GM23248 (cell line): ENCODE data around the gene GALNT5. TPM values are rescaled to one million over a fixed set of nuclear protein-coding genes. Genes with fewer than 3 reads are reported as not detected.

Source experiments
- DNase-seq: peaks from one replicate; pipeline ENCODE4 v3.0.0-alpha.2; 2015
- H2AFZ ChIP-seq: fragments of 200-600 bp; sonication (generic); 2 replicates; pipeline ENCODE4 v1.6.1; 2016; ENCODE audit warnings: antibody characterized with exemption
- H3F3A ChIP-seq: fragments of 200-600 bp; sonication (generic); 2 replicates; pipeline ENCODE4 v1.6.1; 2016; ENCODE audit warnings: mild to moderate bottlenecking, antibody characterized with exemption, mixed run types; ENCODE audit not compliant: insufficient read depth
- H3K27ac ChIP-seq: fragments of 200-600 bp; sonication (generic); 2 replicates; pipeline ENCODE4 v1.5.1; 2016; ENCODE audit warnings: mild to moderate bottlenecking
- H3K27me3 ChIP-seq: fragments of 200-600 bp; sonication (generic); replicated peaks from 2 replicates; pipeline ENCODE4 v1.6.1; 2016; ENCODE audit warnings: mild to moderate bottlenecking; ENCODE audit not compliant: insufficient read depth
- H3K36me3 ChIP-seq: fragments of 200-600 bp; sonication (generic); 2 replicates; pipeline ENCODE4 v1.6.1; 2016; ENCODE audit warnings: low read depth, mild to moderate bottlenecking
- H3K4me1 ChIP-seq: fragments of 200-600 bp; sonication (generic); 2 replicates; pipeline ENCODE4 v1.6.1; 2016; ENCODE audit warnings: mild to moderate bottlenecking; ENCODE audit not compliant: insufficient read depth
- H3K4me2 ChIP-seq: fragments of 200-600 bp; sonication (generic); one replicate; pipeline ENCODE4 v1.6.1; 2016; ENCODE audit warnings: mild to moderate bottlenecking; ENCODE audit not compliant: unreplicated experiment
- H3K4me3 ChIP-seq: fragments of 200-600 bp; sonication (generic); 2 replicates; pipeline ENCODE4 v1.5.1; 2016; ENCODE audit warnings: mild to moderate bottlenecking
- H3K79me2 ChIP-seq: fragments of 200-600 bp; sonication (generic); 2 replicates; pipeline ENCODE4 v1.6.1; 2016; ENCODE audit warnings: mild to moderate bottlenecking; ENCODE audit not compliant: insufficient read depth
- H3K9ac ChIP-seq: fragments of 200-600 bp; sonication (generic); 2 replicates; pipeline ENCODE4 v1.6.1; 2016; ENCODE audit warnings: mild to moderate bottlenecking
- H3K9me2 ChIP-seq: fragments of 200-600 bp; sonication (generic); 2 replicates; pipeline ENCODE4 v1.6.1; 2016; ENCODE audit warnings: mixed run types, mild to moderate bottlenecking, moderate library complexity; ENCODE audit not compliant: insufficient read depth
- H3K9me3 ChIP-seq: fragments of 200-600 bp; sonication (generic); one replicate; pipeline ENCODE4 v1.6.1; 2017; ENCODE audit warnings: low read depth
- H4K20me1 ChIP-seq: fragments of 200-600 bp; sonication (generic); 2 replicates; pipeline ENCODE4 v1.6.0; 2016; ENCODE audit not compliant: insufficient read depth
- EZH2 ChIP-seq: fragments of 200-600 bp; sonication (generic); IDR thresholded peaks from 2 replicates; pipeline ENCODE4 v1.6.1; 2018; ENCODE audit warnings: antibody characterized with exemption, mild to moderate bottlenecking; ENCODE audit not compliant: insufficient read depth, poor library complexity, severe bottlenecking
- EZH2phosphoT487 ChIP-seq: fragments of 200-600 bp; sonication (generic); IDR thresholded peaks from 2 replicates; pipeline ENCODE4 v1.6.1; 2018; ENCODE audit warnings: antibody characterized with exemption, moderate library complexity, mild to moderate bottlenecking, low read depth; ENCODE audit not compliant: insufficient read depth
- WGBS, 2 experiments: methylation state at CpG; one replicate each; pipeline ENCODE4 v1.1.6; 2015 to 2017; ENCODE audit warnings: low lambda C conversion rate in 2 of 2, low coverage in 1 of 2; ENCODE audit errors: missing lambda C conversion rate in 2 of 2; 5-methylcytosine and 5-hydroxymethylcytosine counted together
- in situ Hi-C: fragments of 300-500 bp; cut with MboI; formaldehyde crosslinking; loops from 2 replicates; pipeline ENCODE4 v1.15.0; 2020
- polyA plus RNA-seq: library from polyadenylated mRNA; unstranded; fragments of >200 nt; fragmentation: Nextera tagmentation; extraction: Ambion mirVana; gene quantifications from 2 replicates; pipeline ENCODE4 v1.2.1, GENCODE V29; 2016
- total RNA-seq: library from RNA; depleted of rRNA; stranded (reverse); fragments of >200 nt; shearing (Covaris generic); gene quantifications from 2 replicates; pipeline ENCODE4 v1.2.3, GENCODE V29; 2014; rRNA removed

GALNT5 gene
- total and polyA plus RNA-seq, 2 experiments from 2014 or later, result 83.5 to 114 TPM

DNA sequence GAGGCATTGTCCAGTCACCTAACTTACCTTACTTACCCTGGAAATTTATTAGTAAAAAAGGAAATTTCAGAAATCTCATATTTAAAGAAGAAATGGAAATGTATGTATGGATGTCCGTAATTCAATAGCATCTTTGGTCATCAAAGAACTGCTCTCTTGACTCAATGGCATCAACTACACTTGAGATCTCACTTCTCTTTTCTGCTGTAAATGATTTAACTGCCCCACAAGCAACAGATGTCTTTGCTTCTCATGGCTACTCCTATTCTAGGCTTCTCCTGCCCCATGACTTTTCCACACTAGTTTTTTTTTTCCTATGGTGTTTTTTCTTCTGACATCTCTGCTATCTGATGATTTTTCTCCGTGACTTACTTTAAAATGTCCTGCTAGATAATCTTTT lies 102.1 kb downstream of the GALNT5 start:
- no peak overlapping the region for H3K4me3 ChIP-seq
- H3K27ac ChIP-seq, result no peak overlapping the region
- in situ Hi-C loops, result no loop called here
- 54 to 62% methylated on average over 2 of the region's 2 CpGs for WGBS, 2 experiments
- no peaks in the 10 kb centered on the region for H3K36me3 ChIP-seq
- no peaks in the 10 kb centered on the region for H3K27me3 ChIP-seq
- H3K9me3 ChIP-seq, result no peaks in the 10 kb centered on the region
- no peaks in the 10 kb centered on the region for H3F3A ChIP-seq
- DNase-seq, result no peak
- H2AFZ ChIP-seq, result no peak overlapping the region
- peaks cover 29% of the 10 kb centered on the region for H3K4me1 ChIP-seq
- peaks cover 2% of the 10 kb centered on the region; the same call in 1 of the 2 replicates for H3K9me2 ChIP-seq
- no peaks in the 10 kb centered on the region for H4K20me1 ChIP-seq
- H3K4me2 ChIP-seq, result no peak overlapping the region
- no peaks in the 10 kb centered on the region for H3K79me2 ChIP-seq
- H3K9ac ChIP-seq, result no peak overlapping the region
- TF ChIP-seq EZH2 (no peak), EZH2phosphoT487 (no peak)

DNA sequence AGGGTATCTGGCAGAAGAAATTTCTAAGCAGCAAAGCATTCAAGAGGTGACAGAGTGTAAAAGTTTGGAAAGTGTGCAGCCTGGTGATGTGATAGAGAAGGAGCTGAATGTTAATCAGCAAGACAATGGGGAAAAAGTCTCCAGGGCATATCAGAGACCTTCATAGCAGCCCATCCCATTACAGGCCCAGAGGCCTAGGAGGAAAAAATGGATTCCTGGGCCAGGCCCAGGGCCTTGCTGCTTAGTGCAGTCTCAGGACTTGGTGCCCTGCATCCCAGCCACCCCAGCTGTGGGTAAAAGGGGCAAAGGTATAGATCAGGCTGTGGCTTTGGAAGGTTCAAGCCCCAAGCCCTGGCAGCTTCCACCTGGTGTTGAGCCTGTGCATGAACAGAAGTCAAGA lies 104.0 kb downstream of the GALNT5 start:
- no peaks in the 10 kb centered on the region for H3K36me3 ChIP-seq
- no peak overlapping the region for H3K4me3 ChIP-seq
- H3K4me1 ChIP-seq, result peaks cover 22% of the 10 kb centered on the region
- no peaks in the 10 kb centered on the region for H3K79me2 ChIP-seq
- DNase-seq, result no peak
- no peak for TF ChIP-seq EZH2
- TF ChIP-seq EZH2phosphoT487, result no peak
- peaks cover 2% of the 10 kb centered on the region; the same call in 1 of the 2 replicates for H3K9me2 ChIP-seq
- in situ Hi-C loops, result no loop called here
- H4K20me1 ChIP-seq, result no peaks in the 10 kb centered on the region
- no peaks in the 10 kb centered on the region for H3K9me3 ChIP-seq
- H3K4me2 ChIP-seq, result no peak overlapping the region
- no peak overlapping the region for H3K27ac ChIP-seq
- no peaks in the 10 kb centered on the region for H3K27me3 ChIP-seq
- no peaks in the 10 kb centered on the region for H3F3A ChIP-seq
- no peak overlapping the region for H2AFZ ChIP-seq
- H3K9ac ChIP-seq, result no peak overlapping the region

DNA sequence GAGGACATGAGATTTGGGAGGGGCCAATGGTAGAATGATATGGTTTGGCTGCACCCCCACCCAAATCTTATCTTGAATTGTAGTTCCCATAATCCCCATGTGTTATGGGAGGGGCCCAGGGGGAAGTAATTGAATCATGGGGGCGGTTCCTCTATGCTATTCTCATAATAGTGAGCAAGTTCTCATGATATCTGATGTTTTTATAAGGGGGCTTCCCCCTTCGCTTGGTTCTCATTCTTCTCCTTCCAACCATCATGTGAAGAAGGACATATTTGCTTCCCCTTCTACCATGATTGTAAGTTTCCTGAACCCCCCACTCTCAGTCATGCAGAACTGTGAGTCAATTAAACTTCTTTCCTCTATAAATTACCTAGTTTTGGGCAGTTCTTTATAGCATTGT lies 105.1 kb downstream of the GALNT5 start:
- no peaks in the 10 kb centered on the region for H3K36me3 ChIP-seq
- in situ Hi-C loops, result no loop called here
- no peaks in the 10 kb centered on the region for H4K20me1 ChIP-seq
- H3K9ac ChIP-seq, result no peak overlapping the region
- no peak overlapping the region for H3K4me2 ChIP-seq
- no peak for TF ChIP-seq EZH2phosphoT487
- TF ChIP-seq EZH2, result no peak
- H3K4me3 ChIP-seq, result no peak overlapping the region
- H3F3A ChIP-seq, result no peaks in the 10 kb centered on the region
- H3K27ac ChIP-seq, result no peak overlapping the region
- no peaks in the 10 kb centered on the region for H3K9me3 ChIP-seq
- H3K9me2 ChIP-seq, result peaks cover 2% of the 10 kb centered on the region; the same call in 1 of the 2 replicates
- H3K4me1 ChIP-seq, result peaks cover 22% of the 10 kb centered on the region
- DNase-seq, result no peak
- no peaks in the 10 kb centered on the region for H3K79me2 ChIP-seq
- no peaks in the 10 kb centered on the region for H3K27me3 ChIP-seq
- no peak overlapping the region for H2AFZ ChIP-seq
- 46 to 61% methylated on average over 2 of the region's 2 CpGs for WGBS, 2 experiments

DNA sequence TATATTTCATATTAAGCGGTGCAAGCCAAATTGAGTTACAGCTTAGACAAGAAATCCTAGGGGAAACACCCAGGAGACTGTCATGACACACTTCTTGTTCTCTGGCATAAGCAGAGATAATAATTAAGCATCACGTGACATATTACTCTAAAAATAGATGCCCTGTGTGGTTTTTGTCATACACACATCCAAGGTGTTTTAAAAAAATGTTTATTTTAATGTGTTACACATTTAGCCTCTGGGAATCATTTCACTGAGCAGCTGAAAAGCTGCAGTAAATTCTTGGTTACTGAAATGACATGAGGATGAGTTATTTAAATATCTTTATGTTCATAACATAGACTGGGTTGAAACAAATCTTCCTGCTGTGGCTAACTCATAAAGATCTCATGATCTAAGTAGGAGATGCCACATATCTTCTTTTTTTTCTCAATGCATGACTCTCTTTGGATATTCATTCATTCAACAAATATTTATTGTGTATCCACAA lies 106.2 kb downstream of the GALNT5 start:
- Histone ChIP-seq H4K20me1 (no peaks in the 10 kb centered on the region), H3K27me3 (no peaks in the 10 kb centered on the region), H3K9me2 (peaks cover 2% of the 10 kb centered on the region; the same call in 1 of the 2 replicates), H3K9me3 (no peaks in the 10 kb centered on the region), H3K4me2 (peak overlapping the region; percentile 13), H3F3A (no peaks in the 10 kb centered on the region), H3K27ac (peak overlapping the region; percentile 17; the same call in 1 of the 2 replicates), H3K4me1 (peaks cover 22% of the 10 kb centered on the region), H2AFZ (no peak overlapping the region), H3K4me3 (no peak overlapping the region), H3K9ac (no peak overlapping the region), H3K79me2 (no peaks in the 10 kb centered on the region), H3K36me3 (no peaks in the 10 kb centered on the region)
- in situ Hi-C loops, result no loop called here
- WGBS, 2 experiments, result 2% methylated on average over 2 of the region's 2 CpGs
- TF ChIP-seq EZH2phosphoT487, result no peak
- TF ChIP-seq EZH2, result no peak
- DNase-seq, result peak; percentile 62

Other genes starting within 250 kb of the GALNT5 start
- gene ERMN, start 68.1 kb downstream of the GALNT5 start, total RNA-seq, result not detected in 2 replicates
- gene ERMN, start 68.1 kb downstream of the GALNT5 start, polyA plus RNA-seq, result not detected in 2 replicates
- not detected in 2 replicates for gene CYTIP, start 186.4 kb downstream of the GALNT5 start, total RNA-seq
- gene CYTIP, start 186.4 kb downstream of the GALNT5 start, polyA plus RNA-seq, result not detected in 2 replicates